Measurements from ENCODE around the gene ZNF831.

DNA sequence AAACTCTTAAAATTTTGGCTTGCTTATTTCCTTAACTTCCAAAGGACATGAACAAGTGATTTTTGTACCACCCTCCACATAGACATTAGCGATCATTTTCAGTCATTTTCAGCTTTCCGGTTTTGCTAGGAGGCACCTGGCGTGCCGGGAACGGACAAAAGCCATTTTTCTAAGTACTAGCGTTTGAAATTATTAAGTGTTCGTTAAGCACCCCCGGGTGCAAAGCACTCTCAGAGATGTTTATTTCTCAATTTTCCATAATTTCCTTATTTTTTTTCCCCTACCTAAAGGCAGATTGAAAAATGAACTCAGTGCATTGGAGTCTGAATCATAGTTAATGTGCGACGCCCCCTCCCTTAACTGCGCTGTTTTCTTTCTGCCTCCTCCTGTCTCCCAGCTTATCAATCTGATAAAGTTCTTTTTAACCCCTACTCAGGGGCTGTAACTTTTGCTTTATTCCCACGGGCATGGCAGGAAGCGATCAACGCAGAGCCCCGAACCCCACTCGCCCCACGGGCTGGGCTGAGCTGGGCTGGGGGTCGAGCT is 58.2 kb downstream of the ZNF831 start:
- TF ChIP-seq, protein P1, sequence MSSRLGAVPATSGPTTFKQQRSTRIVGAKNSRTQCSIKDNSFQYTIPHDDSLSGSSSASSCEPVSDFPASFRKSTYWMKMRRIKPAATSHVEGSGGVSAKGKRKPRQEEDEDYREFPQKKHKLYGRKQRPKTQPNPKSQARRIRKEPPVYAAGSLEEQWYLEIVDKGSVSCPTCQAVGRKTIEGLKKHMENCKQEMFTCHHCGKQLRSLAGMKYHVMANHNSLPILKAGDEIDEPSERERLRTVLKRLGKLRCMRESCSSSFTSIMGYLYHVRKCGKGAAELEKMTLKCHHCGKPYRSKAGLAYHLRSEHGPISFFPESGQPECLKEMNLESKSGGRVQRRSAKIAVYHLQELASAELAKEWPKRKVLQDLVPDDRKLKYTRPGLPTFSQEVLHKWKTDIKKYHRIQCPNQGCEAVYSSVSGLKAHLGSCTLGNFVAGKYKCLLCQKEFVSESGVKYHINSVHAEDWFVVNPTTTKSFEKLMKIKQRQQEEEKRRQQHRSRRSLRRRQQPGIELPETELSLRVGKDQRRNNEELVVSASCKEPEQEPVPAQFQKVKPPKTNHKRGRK (CRISPR knock-in tag; IDR thresholded peaks at IDR 0.05; ENCODE audit: borderline replicate concordance), result no peak
- TF ChIP-seq, protein P2, sequence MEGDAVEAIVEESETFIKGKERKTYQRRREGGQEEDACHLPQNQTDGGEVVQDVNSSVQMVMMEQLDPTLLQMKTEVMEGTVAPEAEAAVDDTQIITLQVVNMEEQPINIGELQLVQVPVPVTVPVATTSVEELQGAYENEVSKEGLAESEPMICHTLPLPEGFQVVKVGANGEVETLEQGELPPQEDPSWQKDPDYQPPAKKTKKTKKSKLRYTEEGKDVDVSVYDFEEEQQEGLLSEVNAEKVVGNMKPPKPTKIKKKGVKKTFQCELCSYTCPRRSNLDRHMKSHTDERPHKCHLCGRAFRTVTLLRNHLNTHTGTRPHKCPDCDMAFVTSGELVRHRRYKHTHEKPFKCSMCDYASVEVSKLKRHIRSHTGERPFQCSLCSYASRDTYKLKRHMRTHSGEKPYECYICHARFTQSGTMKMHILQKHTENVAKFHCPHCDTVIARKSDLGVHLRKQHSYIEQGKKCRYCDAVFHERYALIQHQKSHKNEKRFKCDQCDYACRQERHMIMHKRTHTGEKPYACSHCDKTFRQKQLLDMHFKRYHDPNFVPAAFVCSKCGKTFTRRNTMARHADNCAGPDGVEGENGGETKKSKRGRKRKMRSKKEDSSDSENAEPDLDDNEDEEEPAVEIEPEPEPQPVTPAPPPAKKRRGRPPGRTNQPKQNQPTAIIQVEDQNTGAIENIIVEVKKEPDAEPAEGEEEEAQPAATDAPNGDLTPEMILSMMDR (IDR thresholded peaks at IDR 0.05), result no peak
- TF ChIP-seq, protein P3, sequence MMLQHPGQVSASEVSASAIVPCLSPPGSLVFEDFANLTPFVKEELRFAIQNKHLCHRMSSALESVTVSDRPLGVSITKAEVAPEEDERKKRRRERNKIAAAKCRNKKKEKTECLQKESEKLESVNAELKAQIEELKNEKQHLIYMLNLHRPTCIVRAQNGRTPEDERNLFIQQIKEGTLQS (CRISPR knock-in tag; conservative IDR thresholded peaks at IDR 0.05), result no peak
- TF ChIP-seq, protein P4, sequence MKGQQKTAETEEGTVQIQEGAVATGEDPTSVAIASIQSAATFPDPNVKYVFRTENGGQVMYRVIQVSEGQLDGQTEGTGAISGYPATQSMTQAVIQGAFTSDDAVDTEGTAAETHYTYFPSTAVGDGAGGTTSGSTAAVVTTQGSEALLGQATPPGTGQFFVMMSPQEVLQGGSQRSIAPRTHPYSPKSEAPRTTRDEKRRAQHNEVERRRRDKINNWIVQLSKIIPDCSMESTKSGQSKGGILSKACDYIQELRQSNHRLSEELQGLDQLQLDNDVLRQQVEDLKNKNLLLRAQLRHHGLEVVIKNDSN (CRISPR knock-in tag; IDR thresholded peaks at IDR 0.05), result no peak
- TF ChIP-seq NFE2L1 (CRISPR knock-in tag; IDR thresholded peaks at IDR 0.05) (no peak), ATF1 (CRISPR knock-in tag; IDR thresholded peaks at IDR 0.05) (no peak), ELF4 (CRISPR knock-in tag; IDR thresholded peaks at IDR 0.05; ENCODE audit: low read depth) (no peak), NR3C1 (CRISPR knock-in tag; conservative IDR thresholded peaks at IDR 0.05; ENCODE audit: low read depth) (no peak)
- TF ChIP-seq, protein P5, sequence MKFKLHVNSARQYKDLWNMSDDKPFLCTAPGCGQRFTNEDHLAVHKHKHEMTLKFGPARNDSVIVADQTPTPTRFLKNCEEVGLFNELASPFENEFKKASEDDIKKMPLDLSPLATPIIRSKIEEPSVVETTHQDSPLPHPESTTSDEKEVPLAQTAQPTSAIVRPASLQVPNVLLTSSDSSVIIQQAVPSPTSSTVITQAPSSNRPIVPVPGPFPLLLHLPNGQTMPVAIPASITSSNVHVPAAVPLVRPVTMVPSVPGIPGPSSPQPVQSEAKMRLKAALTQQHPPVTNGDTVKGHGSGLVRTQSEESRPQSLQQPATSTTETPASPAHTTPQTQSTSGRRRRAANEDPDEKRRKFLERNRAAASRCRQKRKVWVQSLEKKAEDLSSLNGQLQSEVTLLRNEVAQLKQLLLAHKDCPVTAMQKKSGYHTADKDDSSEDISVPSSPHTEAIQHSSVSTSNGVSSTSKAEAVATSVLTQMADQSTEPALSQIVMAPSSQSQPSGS (CRISPR knock-in tag; IDR thresholded peaks at IDR 0.05; ENCODE audit: borderline replicate concordance, low read depth), result no peak
- TF ChIP-seq, protein P6, sequence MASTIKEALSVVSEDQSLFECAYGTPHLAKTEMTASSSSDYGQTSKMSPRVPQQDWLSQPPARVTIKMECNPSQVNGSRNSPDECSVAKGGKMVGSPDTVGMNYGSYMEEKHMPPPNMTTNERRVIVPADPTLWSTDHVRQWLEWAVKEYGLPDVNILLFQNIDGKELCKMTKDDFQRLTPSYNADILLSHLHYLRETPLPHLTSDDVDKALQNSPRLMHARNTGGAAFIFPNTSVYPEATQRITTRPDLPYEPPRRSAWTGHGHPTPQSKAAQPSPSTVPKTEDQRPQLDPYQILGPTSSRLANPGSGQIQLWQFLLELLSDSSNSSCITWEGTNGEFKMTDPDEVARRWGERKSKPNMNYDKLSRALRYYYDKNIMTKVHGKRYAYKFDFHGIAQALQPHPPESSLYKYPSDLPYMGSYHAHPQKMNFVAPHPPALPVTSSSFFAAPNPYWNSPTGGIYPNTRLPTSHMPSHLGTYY (CRISPR knock-in tag; IDR thresholded peaks at IDR 0.05), result no peak

All from WTC11 (cell line).